GM10248 (cell line): ENCODE results near the gene RBM19.

ENCODE experiments used
- CTCF ChIA-PET: fragments of 300-600 bp; sonication (Branson Sonifier 250); formaldehyde crosslinking; extraction: SDS; loops from one replicate; lab custom pipeline; 2021; ENCODE audit warnings: antibody characterized with exemption; lab: Yijun Ruan, JAX
- POLR2A ChIA-PET: fragments of 350-650 bp; sonication (Branson Sonifier 250); formaldehyde crosslinking; extraction: SDS; loops from one replicate; lab custom pipeline; 2020; ENCODE audit warnings: antibody characterized with exemption; lab: Yijun Ruan, JAX
- DNase-seq: peaks from one replicate; pipeline ENCODE4 v3.0.0; 2012; ENCODE audit errors: extremely low spot score
- CTCF ChIP-seq: IDR thresholded peaks from 2 replicates; pipeline ENCODE4 v1.5.1; 2012; ENCODE audit warnings: mild to moderate bottlenecking, low read depth; ENCODE audit errors: extremely low read depth, missing control alignments, control extremely low read depth

Gene RBM19

GRCh38 chr12:113766879-113767878 is 198.9 kb downstream of the RBM19 start:
- DNase-seq, result no peak
- ChIA-PET CTCF (no interaction called here), POLR2A (no interaction called here)
- TF ChIP-seq CTCF, result no peak
